Measurements from ENCODE around the gene CDC25B. TPM values are rescaled to one million over a fixed set of nuclear protein-coding genes. Genes with fewer than 3 reads are reported as not detected.

CDC25B gene
- total RNA-seq, 1 experiment from 2014 or later, result 66.7 TPM

DNA sequence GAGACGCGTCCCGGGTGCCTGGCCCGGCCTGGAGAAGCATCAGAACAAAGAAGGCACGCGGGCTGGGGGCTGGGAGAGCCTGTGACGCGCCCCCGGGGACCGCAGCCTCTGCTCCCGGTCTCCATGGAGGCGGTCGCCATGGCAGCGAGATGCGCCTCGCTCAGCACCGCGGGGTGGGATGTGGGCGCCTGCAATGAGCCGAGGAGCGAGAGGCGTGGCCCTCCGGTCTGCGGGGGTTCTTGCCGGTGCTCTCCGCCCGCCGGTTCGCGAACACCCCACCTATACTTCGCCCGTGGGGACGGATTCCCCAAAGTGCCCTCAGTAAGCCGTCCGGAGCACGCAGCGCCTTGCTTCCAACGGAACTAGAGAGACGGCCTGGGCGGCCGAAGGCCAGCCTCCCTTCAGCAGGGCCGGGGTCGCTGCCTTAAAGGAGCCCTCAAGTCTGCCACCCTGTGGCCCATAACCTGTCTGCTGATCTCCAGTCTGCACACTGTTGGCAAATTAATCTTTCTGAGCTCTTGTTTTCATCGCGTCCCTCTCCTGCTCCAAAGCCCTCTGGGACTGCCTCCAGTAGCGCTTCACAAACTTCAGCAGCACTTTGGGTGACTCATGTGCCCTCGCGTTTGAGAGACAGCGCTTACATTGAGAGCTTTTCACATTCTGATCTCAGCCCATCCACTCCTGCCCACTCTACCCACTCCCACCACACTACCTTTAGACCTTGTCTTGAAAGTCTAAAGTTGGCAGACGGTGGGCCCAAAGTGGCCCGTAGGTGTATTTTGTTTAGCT, 27.6 kb upstream of the CDC25B start:
- H3K27ac Mint-ChIP-seq (ENCODE audit: unreplicated experiment), result peak overlapping the region; percentile 90
- intact Hi-C loops (cut with micrococcal nuclease; ENCODE audit: unreplicated experiment), result loop anchor here (1.0 to 2.0 kb wide), 4 partner anchors 13 to 92 kb away; partner anchors contain the start of gene SPEF1
- peaks cover 7% of the 10 kb centered on the region for H3K4me1 Mint-ChIP-seq (ENCODE audit: low read depth, unreplicated experiment)
- Histone ChIP-seq H3K27me3 (replicated peaks; ENCODE audit: control insufficient read depth, insufficient read depth, low read length) (no peaks in the 10 kb centered on the region), H3K4me1 (peaks cover 11% of the 10 kb centered on the region), H3K9me3 (no peaks in the 10 kb centered on the region), H3K4me3 (ENCODE audit: low read depth, low read length) (peak overlapping the region; percentile 91), H3K36me3 (ENCODE audit: control insufficient read depth, insufficient read depth, low read length) (no peaks in the 10 kb centered on the region)
- DNase-seq, result peak; percentile 88 to 89
- CTCF ChIA-PET, result interaction anchor here (0.5 to 3.8 kb wide), 24 partner anchors 8 to 427 kb away, joined by 3 to 49 read pairs (median 8); partner anchors contain the start of genes AP5S1, CENPB, SIGLEC1 and SPEF1
- peak; percentile 54 to 83 for TF ChIP-seq CTCF (IDR thresholded peaks at IDR 0.05; ENCODE audit: insufficient read depth in 1 of 2, low read depth in 1 of 2, low read length in 1 of 2, severe bottlenecking in 1 of 2, unreplicated experiment in 1 of 2)
- peaks cover 8% of the 10 kb centered on the region for H3K36me3 Mint-ChIP-seq (ENCODE audit: insufficient read depth, unreplicated experiment)
- BruUV-seq (replicated peaks), result TSS peak; percentile 68
- POLR2A ChIA-PET, result interaction anchor here (0.5 to 1.9 kb wide), 6 partner anchors 13 to 92 kb away, joined by 3 to 11 read pairs (median 5); partner anchors contain the start of genes CDC25B, CENPB and SPEF1
- H3K4me3 Mint-ChIP-seq (ENCODE audit: unreplicated experiment), result peak overlapping the region; percentile 90
- H3K9me3 Mint-ChIP-seq (ENCODE audit: unreplicated experiment), result no peaks in the 10 kb centered on the region
- H3K27me3 Mint-ChIP-seq (ENCODE audit: insufficient read depth, unreplicated experiment), result no peaks in the 10 kb centered on the region

DNA sequence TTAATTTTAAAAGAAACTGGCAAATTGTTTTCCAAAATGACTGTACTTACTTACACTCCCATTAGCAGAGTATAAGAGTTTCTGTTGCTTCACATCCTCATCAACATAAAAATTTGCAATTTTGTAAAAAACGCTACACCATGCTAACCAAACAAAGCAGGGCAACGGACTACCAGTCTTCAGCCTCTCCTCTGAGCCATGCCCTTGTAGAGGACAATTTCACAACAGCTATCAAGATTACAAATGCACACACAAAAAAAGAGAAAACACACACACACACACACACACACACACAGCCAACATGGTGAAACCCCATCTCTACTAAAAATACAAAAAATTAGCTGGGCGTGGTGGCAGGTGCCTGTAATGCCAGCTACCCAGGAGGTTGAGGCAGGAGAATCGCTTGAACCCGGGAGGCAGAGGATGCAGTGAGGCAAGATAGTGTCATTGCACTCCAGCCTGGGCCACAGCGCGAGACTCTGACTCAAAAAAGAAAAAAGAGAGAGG, 24.5 kb upstream of the CDC25B start:
- peaks cover 8% of the 10 kb centered on the region for H3K36me3 Mint-ChIP-seq (ENCODE audit: insufficient read depth, unreplicated experiment)
- Histone ChIP-seq H3K4me3 (ENCODE audit: low read depth, low read length) (no peak overlapping the region), H3K4me1 (peaks cover 8% of the 10 kb centered on the region), H3K36me3 (ENCODE audit: control insufficient read depth, insufficient read depth, low read length) (no peaks in the 10 kb centered on the region), H3K27me3 (replicated peaks; ENCODE audit: control insufficient read depth, insufficient read depth, low read length) (no peaks in the 10 kb centered on the region), H3K9me3 (no peaks in the 10 kb centered on the region)
- H3K4me3 Mint-ChIP-seq (ENCODE audit: unreplicated experiment), result no peak overlapping the region
- intact Hi-C loops (cut with micrococcal nuclease; ENCODE audit: unreplicated experiment), result no loop called here
- no peak for TF ChIP-seq CTCF (IDR thresholded peaks at IDR 0.05; ENCODE audit: insufficient read depth in 1 of 2, low read depth in 1 of 2, low read length in 1 of 2, severe bottlenecking in 1 of 2, unreplicated experiment in 1 of 2)
- no peaks in the 10 kb centered on the region for H3K9me3 Mint-ChIP-seq (ENCODE audit: unreplicated experiment)
- ChIA-PET POLR2A (no interaction called here), CTCF (interaction anchor here (1.3 kb wide), 1 partner anchor 95 kb away, joined by 3 read pairs; no protein-coding TSS in a partner anchor)
- no peak for DNase-seq
- BruUV-seq (replicated peaks), result no TSS peak
- H3K27me3 Mint-ChIP-seq (ENCODE audit: insufficient read depth, unreplicated experiment), result no peaks in the 10 kb centered on the region
- H3K4me1 Mint-ChIP-seq (ENCODE audit: low read depth, unreplicated experiment), result peaks cover 7% of the 10 kb centered on the region
- no peak overlapping the region for H3K27ac Mint-ChIP-seq (ENCODE audit: unreplicated experiment)

GRCh38 chr20:3775457-3776108, 20.5 kb upstream of the CDC25B start:
- Histone ChIP-seq H3K9me3 (no peaks in the 10 kb centered on the region), H3K27me3 (replicated peaks; ENCODE audit: control insufficient read depth, insufficient read depth, low read length) (no peaks in the 10 kb centered on the region), H3K4me3 (ENCODE audit: low read depth, low read length) (no peak overlapping the region), H3K36me3 (ENCODE audit: control insufficient read depth, insufficient read depth, low read length) (no peaks in the 10 kb centered on the region), H3K4me1 (no peaks in the 10 kb centered on the region; the same call in 1 of the 2 replicates)
- no peak for DNase-seq
- Mint-ChIP-seq H3K4me1 (ENCODE audit: low read depth, unreplicated experiment) (no peaks in the 10 kb centered on the region), H3K36me3 (ENCODE audit: insufficient read depth, unreplicated experiment) (no peaks in the 10 kb centered on the region), H3K4me3 (ENCODE audit: unreplicated experiment) (no peak overlapping the region), H3K27me3 (ENCODE audit: insufficient read depth, unreplicated experiment) (peaks cover 3% of the 10 kb centered on the region), H3K27ac (ENCODE audit: unreplicated experiment) (no peak overlapping the region), H3K9me3 (ENCODE audit: unreplicated experiment) (no peaks in the 10 kb centered on the region)
- no peak for TF ChIP-seq CTCF (IDR thresholded peaks at IDR 0.05; ENCODE audit: insufficient read depth in 1 of 2, low read depth in 1 of 2, low read length in 1 of 2, severe bottlenecking in 1 of 2, unreplicated experiment in 1 of 2)
- intact Hi-C loops (cut with micrococcal nuclease; ENCODE audit: unreplicated experiment), result no loop called here
- CTCF ChIA-PET, result no interaction called here
- BruUV-seq (replicated peaks), result no TSS peak
- POLR2A ChIA-PET, result no interaction called here

All from Caco-2 (cell line).